Osteocyte (in vitro differentiated cells): ENCODE data around the gene FLNA. TPM values are rescaled to one million over a fixed set of nuclear protein-coding genes. Genes with fewer than 3 reads are reported as not detected.
A peak's percentile ranks its signal among the peaks of the same experiment; 100 is the strongest.
"Not testable (repeated sequence)": the region's sequence is repeated elsewhere in the genome, so short reads cannot be mapped to it uniquely, and the experiment has no call there.

Experiments used
- DNase-seq: peaks from one replicate; pipeline ENCODE4 v3.0.0; 2021; ENCODE audit warnings: mixed read lengths; ENCODE audit not compliant: unreplicated experiment; ENCODE audit errors: extremely low spot score
- H3K27ac Mint-ChIP-seq: one replicate; pipeline ENCODE4 v1.8.0; 2021; ENCODE audit warnings: mild to moderate bottlenecking, mixed read lengths; ENCODE audit not compliant: unreplicated experiment
- H3K27me3 Mint-ChIP-seq: one replicate; pipeline ENCODE4 v1.8.0; 2021; ENCODE audit warnings: mixed read lengths; ENCODE audit not compliant: unreplicated experiment
- H3K36me3 Mint-ChIP-seq: one replicate; pipeline ENCODE4 v1.8.0; 2021; ENCODE audit warnings: mixed read lengths; ENCODE audit not compliant: unreplicated experiment
- H3K4me1 Mint-ChIP-seq: one replicate; pipeline ENCODE4 v1.8.0; 2021; ENCODE audit warnings: mixed read lengths; ENCODE audit not compliant: unreplicated experiment
- H3K4me3 Mint-ChIP-seq: one replicate; pipeline ENCODE4 v1.8.0; 2021; ENCODE audit warnings: mild to moderate bottlenecking, moderate library complexity, mixed read lengths; ENCODE audit not compliant: unreplicated experiment
- H3K9me3 Mint-ChIP-seq: one replicate; pipeline ENCODE4 v1.8.0; 2021; ENCODE audit warnings: mixed read lengths; ENCODE audit not compliant: unreplicated experiment
- CTCF ChIP-seq: fragments of 200-600 bp; sonication (generic); IDR thresholded peaks from 2 replicates; pipeline ENCODE4 v1.5.0; 2021; ENCODE audit warnings: antibody characterized with exemption, mild to moderate bottlenecking, moderate library complexity
- total RNA-seq: library from RNA; stranded (reverse); gene quantifications from 2 replicates; pipeline ENCODE4 v1.2.1, GENCODE V29; 2021

FLNA gene
- total RNA-seq, 1 donor from 2014 or later: 2,024 TPM

GRCh38 chrX:154349979-154350378 lies 24.5 kb downstream of the FLNA start:
- DNase-seq: no peak
- Mint-ChIP-seq H3K27ac (no peak overlapping the region), H3K4me3 (no peak overlapping the region), H3K4me1 (peaks cover 7% of the 10 kb centered on the region), H3K9me3 (no peaks in the 10 kb centered on the region), H3K36me3 (peaks cover 4% of the 10 kb centered on the region), H3K27me3 (no peaks in the 10 kb centered on the region)
- no peak for TF ChIP-seq CTCF

GRCh38 chrX:154349359-154349935 lies 25.0 kb downstream of the FLNA start:
- H3K4me1 Mint-ChIP-seq: peaks cover 7% of the 10 kb centered on the region
- no peak overlapping the region for H3K4me3 Mint-ChIP-seq
- H3K27me3 Mint-ChIP-seq: no peaks in the 10 kb centered on the region
- H3K9me3 Mint-ChIP-seq: no peaks in the 10 kb centered on the region
- no peak for TF ChIP-seq CTCF
- no peak for DNase-seq
- H3K27ac Mint-ChIP-seq: no peak overlapping the region
- H3K36me3 Mint-ChIP-seq: peaks cover 4% of the 10 kb centered on the region

- no peaks in the 10 kb centered on the region for H3K9me3 Mint-ChIP-seq
- no peak overlapping the region for H3K4me3 Mint-ChIP-seq
- DNase-seq: no peak
- H3K27me3 Mint-ChIP-seq: no peaks in the 10 kb centered on the region
- peaks cover 4% of the 10 kb centered on the region for H3K36me3 Mint-ChIP-seq
- no peak for TF ChIP-seq CTCF
- H3K27ac Mint-ChIP-seq: peak overlapping the region; percentile 71
- peaks cover 7% of the 10 kb centered on the region for H3K4me1 Mint-ChIP-seq
Observed at GRCh38 chrX:154348646-154349358, 25.6 kb downstream of the FLNA start.

GRCh38 chrX:154348114-154348531 lies 26.3 kb downstream of the FLNA start:
- no peak for DNase-seq
- Mint-ChIP-seq H3K27ac (peak overlapping the region; percentile 38), H3K4me3 (no peak overlapping the region)

GRCh38 chrX:154343620-154344019 lies 30.8 kb downstream of the FLNA start:
- H3K27me3 Mint-ChIP-seq, H3K9me3 Mint-ChIP-seq, DNase-seq, H3K4me1 Mint-ChIP-seq, H3K36me3 Mint-ChIP-seq, H3K27ac Mint-ChIP-seq, H3K4me3 Mint-ChIP-seq: not testable (repeated sequence)

More at GRCh38 chrX:154348114-154348531, 26.3 kb downstream of the FLNA start:
- H3K27me3 Mint-ChIP-seq: no peaks in the 10 kb centered on the region
- H3K4me1 Mint-ChIP-seq: peaks cover 7% of the 10 kb centered on the region
- no peaks in the 10 kb centered on the region for H3K9me3 Mint-ChIP-seq
- H3K36me3 Mint-ChIP-seq: peaks cover 4% of the 10 kb centered on the region
- no peak for TF ChIP-seq CTCF

GRCh38 chrX:154343063-154343462 lies 31.4 kb downstream of the FLNA start:
- not testable (repeated sequence) for H3K4me3 Mint-ChIP-seq, H3K9me3 Mint-ChIP-seq, H3K27me3 Mint-ChIP-seq, H3K27ac Mint-ChIP-seq, H3K36me3 Mint-ChIP-seq, DNase-seq, H3K4me1 Mint-ChIP-seq

- not testable (repeated sequence) for H3K4me1 Mint-ChIP-seq, H3K4me3 Mint-ChIP-seq, H3K27me3 Mint-ChIP-seq, H3K27ac Mint-ChIP-seq, H3K9me3 Mint-ChIP-seq, H3K36me3 Mint-ChIP-seq, DNase-seq
Observed at GRCh38 chrX:154341399-154342298, 32.8 kb downstream of the FLNA start.
